Activated T-cell treated with anti-CD3 and anti-CD28 coated beads, Interleukin-2, amount 50 U/mL, for 72 hours (primary cell): ENCODE results near the gene PPP1R12B. TPM values are rescaled to one million over a fixed set of nuclear protein-coding genes. Genes with fewer than 3 reads are reported as not detected.
"Not testable (repeated sequence)": the region's sequence is repeated elsewhere in the genome, so short reads cannot be mapped to it uniquely, and the experiment has no call there.

Source experiments
- ATAC-seq, 2 donors: fragments of 150-1000 bp; cut with Tn5 transposase; replicated peaks in 1 of 2; 2 replicates each; pipeline ENCODE4 v1.10.0; 2021; ENCODE audit warnings: moderate library complexity in 2 of 2, mild to moderate bottlenecking in 1 of 2
- DNase-seq, 2 donors: peaks; one replicate each; pipeline ENCODE4 v3.0.0; 2021 to 2022; ENCODE audit warnings: mixed read lengths in 1 of 2
- H3K27ac Mint-ChIP-seq: one replicate; pipeline ENCODE4 v1.8.0; 2022; ENCODE audit warnings: mild to moderate bottlenecking, moderate library complexity, mixed read lengths
- H3K27me3 Mint-ChIP-seq: one replicate; pipeline ENCODE4 v1.8.0; 2022; ENCODE audit warnings: low read depth, mixed read lengths
- H3K36me3 Mint-ChIP-seq, 2 donors: one replicate each; pipeline ENCODE4 v1.8.0; 2022; ENCODE audit warnings: mixed read lengths in 2 of 2, mild to moderate bottlenecking in 1 of 2; ENCODE audit not compliant: insufficient read depth in 2 of 2
- H3K4me1 Mint-ChIP-seq: one replicate; pipeline ENCODE4 v1.8.0; 2022; ENCODE audit warnings: low read depth, mixed read lengths
- H3K4me3 Mint-ChIP-seq, 2 donors: one replicate each; pipeline ENCODE4 v1.8.0; 2022; ENCODE audit warnings: mild to moderate bottlenecking in 2 of 2, mixed read lengths in 2 of 2, moderate library complexity in 2 of 2
- H3K9me3 Mint-ChIP-seq, 2 donors: one replicate each; pipeline ENCODE4 v1.8.0; 2022; ENCODE audit warnings: mixed read lengths in 2 of 2
- total RNA-seq, 2 donors: library from RNA; stranded (reverse); gene quantifications; one replicate each; pipeline ENCODE4 v1.2.3, GENCODE V29; 2022

Gene PPP1R12B
- total RNA-seq, 2 donors from 2014 or later = 17.6 to 27.0 TPM

GRCh38 chr1:202526056-202526455 is 177.6 kb downstream of the PPP1R12B start:
- not testable (repeated sequence) for H3K4me3 Mint-ChIP-seq, H3K27me3 Mint-ChIP-seq, DNase-seq, H3K4me1 Mint-ChIP-seq, H3K36me3 Mint-ChIP-seq, H3K27ac Mint-ChIP-seq, H3K9me3 Mint-ChIP-seq, ATAC-seq

- not testable (repeated sequence) for H3K27ac Mint-ChIP-seq, H3K27me3 Mint-ChIP-seq, DNase-seq, H3K9me3 Mint-ChIP-seq, H3K4me1 Mint-ChIP-seq, ATAC-seq, H3K36me3 Mint-ChIP-seq, H3K4me3 Mint-ChIP-seq
Measured at GRCh38 chr1:202528096-202528722, 179.7 kb downstream of the PPP1R12B start.

- H3K27ac Mint-ChIP-seq = not testable (repeated sequence)
Measured at GRCh38 chr1:202530686-202531085, 182.2 kb downstream of the PPP1R12B start.

DNA sequence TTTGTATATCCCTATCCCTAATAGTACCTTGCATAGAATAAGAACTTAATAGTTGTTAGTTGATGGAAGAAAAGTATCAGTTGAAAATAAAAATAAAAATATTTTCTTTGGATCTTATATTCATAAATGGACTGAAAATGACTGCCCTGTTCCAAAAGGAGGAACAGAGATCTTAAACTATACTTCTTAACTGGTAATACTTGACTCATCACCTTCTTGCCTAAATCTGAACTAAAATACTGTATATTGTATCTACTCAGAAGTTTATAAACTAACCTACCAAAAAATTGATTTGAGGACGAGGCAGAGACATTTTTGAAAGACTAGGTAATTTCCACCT is 182.9 kb downstream of the PPP1R12B start:
- no peak for ATAC-seq
- no peak for DNase-seq
- Mint-ChIP-seq H3K4me3 (no peak overlapping the region), H3K4me1 (peaks cover 8% of the 10 kb centered on the region), H3K9me3 (no peaks in the 10 kb centered on the region), H3K36me3 (no peaks in the 10 kb centered on the region), H3K27ac (no peak overlapping the region), H3K27me3 (no peaks in the 10 kb centered on the region)

More at GRCh38 chr1:202530686-202531085, 182.2 kb downstream of the PPP1R12B start:
- H3K4me3 Mint-ChIP-seq, H3K36me3 Mint-ChIP-seq, ATAC-seq, DNase-seq, H3K4me1 Mint-ChIP-seq, H3K27me3 Mint-ChIP-seq, H3K9me3 Mint-ChIP-seq: not testable (repeated sequence)

GRCh38 chr1:202531812-202532616 is 183.5 kb downstream of the PPP1R12B start:
- not testable (repeated sequence) for H3K36me3 Mint-ChIP-seq, H3K9me3 Mint-ChIP-seq, DNase-seq, H3K4me1 Mint-ChIP-seq, H3K4me3 Mint-ChIP-seq, H3K27me3 Mint-ChIP-seq, H3K27ac Mint-ChIP-seq
- ATAC-seq = peak in 1 of 2 donors; percentile 22

- not testable (repeated sequence) for H3K4me3 Mint-ChIP-seq, H3K27me3 Mint-ChIP-seq, H3K27ac Mint-ChIP-seq, H3K4me1 Mint-ChIP-seq, H3K36me3 Mint-ChIP-seq, ATAC-seq, DNase-seq, H3K9me3 Mint-ChIP-seq
Measured at GRCh38 chr1:202539166-202539574, 190.7 kb downstream of the PPP1R12B start.

DNA sequence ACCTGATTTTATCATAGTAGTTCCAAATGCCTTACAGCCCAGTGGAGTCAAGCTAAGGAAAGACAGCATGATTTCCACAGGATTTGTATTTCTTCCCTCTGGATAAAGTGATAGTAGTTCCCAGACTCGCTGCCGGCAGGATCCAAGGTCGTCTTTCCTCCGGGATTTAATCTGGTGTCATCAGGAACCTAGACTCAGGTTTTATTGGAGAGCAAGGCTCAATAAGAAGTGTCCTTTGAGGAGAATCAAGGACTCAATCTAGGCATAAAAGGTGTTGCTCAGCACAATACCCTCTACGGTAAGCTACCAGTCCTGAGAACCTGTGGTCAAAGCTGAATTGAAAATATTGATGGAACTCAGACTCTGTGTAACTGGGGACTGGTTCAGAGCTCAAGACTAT is 191.1 kb downstream of the PPP1R12B start:
- H3K27me3 Mint-ChIP-seq, H3K36me3 Mint-ChIP-seq, H3K4me3 Mint-ChIP-seq, H3K9me3 Mint-ChIP-seq, H3K27ac Mint-ChIP-seq, DNase-seq, H3K4me1 Mint-ChIP-seq, ATAC-seq: not testable (repeated sequence)

- no peak overlapping the region for H3K4me3 Mint-ChIP-seq
- no peak for ATAC-seq
- no peaks in the 10 kb centered on the region for H3K27me3 Mint-ChIP-seq
- no peak for DNase-seq
- no peaks in the 10 kb centered on the region for H3K9me3 Mint-ChIP-seq
- H3K36me3 Mint-ChIP-seq = no peaks in the 10 kb centered on the region
- H3K27ac Mint-ChIP-seq = no peak overlapping the region
- no peaks in the 10 kb centered on the region for H3K4me1 Mint-ChIP-seq
Measured at GRCh38 chr1:202540014-202540413, 191.5 kb downstream of the PPP1R12B start.

DNA sequence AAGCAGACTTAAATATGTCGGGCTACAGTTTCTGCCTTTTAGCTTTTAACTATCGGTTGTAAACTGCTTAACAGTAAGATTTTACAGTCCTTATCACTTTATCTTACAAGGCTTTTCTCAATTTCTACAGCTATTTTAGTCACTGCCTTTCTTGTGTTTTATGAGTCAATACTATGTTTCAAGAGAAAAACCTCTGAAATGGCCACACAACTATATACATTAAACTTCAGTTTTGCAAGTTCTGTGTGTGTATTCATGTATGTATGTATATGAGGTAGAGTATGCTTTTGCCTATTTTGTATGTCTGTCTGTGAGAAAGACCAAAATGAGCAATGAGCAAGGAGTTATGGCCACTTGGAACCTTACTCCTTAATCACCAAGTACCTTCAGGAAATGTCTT is 191.9 kb downstream of the PPP1R12B start:
- Mint-ChIP-seq H3K36me3 (no peaks in the 10 kb centered on the region), H3K4me1 (no peaks in the 10 kb centered on the region), H3K4me3 (no peak overlapping the region), H3K27ac (no peak overlapping the region), H3K9me3 (no peaks in the 10 kb centered on the region), H3K27me3 (no peaks in the 10 kb centered on the region)
- DNase-seq (no peak), ATAC-seq (peak; percentile 67 to 68)

DNA sequence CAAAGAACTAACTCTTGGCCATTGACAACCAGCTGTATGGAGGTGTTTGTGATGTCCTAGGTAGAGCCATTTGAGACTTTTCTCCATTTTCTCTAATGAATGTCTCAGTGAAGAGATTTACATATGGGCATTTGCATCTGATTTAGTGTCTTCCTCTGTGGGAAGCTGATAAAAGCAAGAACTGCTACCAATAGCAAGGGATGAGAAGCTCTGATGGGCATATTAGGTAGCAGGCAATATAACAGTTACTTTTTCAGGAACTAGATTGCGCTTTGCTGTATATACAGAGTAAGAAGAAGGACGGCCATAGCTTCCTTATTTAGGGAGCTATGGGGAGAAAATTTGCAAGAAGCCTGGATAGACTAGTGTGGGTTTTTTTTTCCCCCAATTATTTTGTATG is 192.4 kb downstream of the PPP1R12B start:
- H3K4me1 Mint-ChIP-seq, H3K4me3 Mint-ChIP-seq, H3K27me3 Mint-ChIP-seq, DNase-seq, H3K27ac Mint-ChIP-seq, H3K36me3 Mint-ChIP-seq, H3K9me3 Mint-ChIP-seq, ATAC-seq: not testable (repeated sequence)

DNA sequence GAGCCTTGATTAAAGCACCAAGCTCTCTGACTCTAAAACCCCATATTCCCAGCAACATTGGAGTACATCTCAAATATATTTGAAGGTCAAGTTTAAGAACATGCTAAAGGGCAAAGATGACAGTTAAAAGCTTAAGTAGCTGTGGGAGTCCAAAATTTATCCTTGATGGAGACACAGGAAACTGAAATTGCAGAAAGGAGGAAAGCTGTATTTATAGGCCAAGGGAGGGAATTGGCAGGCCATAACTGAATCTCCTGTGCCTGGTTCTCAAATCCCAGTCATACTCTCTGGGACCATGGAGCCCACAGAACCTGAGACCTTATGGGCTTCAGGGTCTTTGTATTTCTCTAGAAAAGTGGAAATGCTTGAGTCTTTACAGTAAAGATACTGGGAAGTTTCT is 193.9 kb downstream of the PPP1R12B start:
- not testable (repeated sequence) for ATAC-seq, H3K36me3 Mint-ChIP-seq, H3K4me3 Mint-ChIP-seq, H3K27ac Mint-ChIP-seq, H3K9me3 Mint-ChIP-seq, DNase-seq, H3K27me3 Mint-ChIP-seq
- H3K4me1 Mint-ChIP-seq = peaks cover 11% of the 10 kb centered on the region

DNA sequence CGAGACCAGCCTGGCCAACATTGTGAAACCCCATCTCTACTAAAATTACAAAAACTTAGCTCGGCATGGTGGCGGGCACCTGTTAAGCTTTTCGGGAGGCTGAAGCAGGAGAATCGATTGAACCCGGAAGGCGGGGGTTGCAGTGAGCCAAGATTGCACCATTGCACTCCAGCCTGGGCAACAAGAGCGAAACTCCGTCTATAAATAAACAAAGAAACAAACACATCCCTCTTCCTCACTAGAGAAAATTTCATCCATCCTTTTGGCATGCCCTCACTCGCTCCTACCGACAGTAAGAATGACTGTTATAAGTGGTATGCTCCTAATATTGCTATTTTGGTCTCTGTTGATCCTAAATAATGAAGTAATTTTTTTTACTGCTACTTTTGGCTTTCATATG is 195.0 kb downstream of the PPP1R12B start:
- peaks cover 11% of the 10 kb centered on the region for H3K4me1 Mint-ChIP-seq
- not testable (repeated sequence) for ATAC-seq, H3K27me3 Mint-ChIP-seq, H3K27ac Mint-ChIP-seq, H3K36me3 Mint-ChIP-seq, H3K9me3 Mint-ChIP-seq, H3K4me3 Mint-ChIP-seq, DNase-seq

DNA sequence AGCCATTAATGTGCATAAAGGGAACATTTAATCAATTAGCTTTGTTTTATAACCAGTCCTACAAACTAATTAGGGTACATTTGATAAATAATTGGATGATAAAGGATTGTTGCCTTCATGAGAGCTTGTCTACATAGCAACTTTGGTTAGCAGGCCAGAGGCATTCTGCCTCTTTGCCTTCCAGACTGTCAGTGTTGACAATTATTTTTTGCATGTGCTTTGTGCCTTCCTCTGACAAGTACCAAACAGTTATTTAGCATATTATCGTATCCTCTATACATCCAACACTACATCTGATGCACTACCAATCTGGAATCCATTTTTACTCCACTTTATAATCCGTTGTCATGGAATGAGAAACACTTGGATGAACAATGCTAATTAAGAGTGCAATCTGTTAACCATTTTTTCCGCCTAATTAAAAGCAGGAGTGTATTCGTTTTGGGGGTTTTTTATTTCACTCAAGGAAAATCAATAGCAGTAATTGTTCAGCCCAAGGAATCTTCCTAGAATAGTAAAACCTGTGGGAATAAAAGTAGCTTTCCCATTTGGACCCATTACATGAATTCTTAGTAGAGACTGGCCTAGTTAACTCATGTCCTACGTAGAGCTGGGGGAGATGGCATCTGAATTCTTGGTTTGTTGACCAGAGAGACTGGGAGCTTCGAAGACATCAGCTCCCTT is 196.4 kb downstream of the PPP1R12B start:
- not testable (repeated sequence) for H3K9me3 Mint-ChIP-seq, H3K36me3 Mint-ChIP-seq, H3K27ac Mint-ChIP-seq, DNase-seq, H3K4me3 Mint-ChIP-seq, H3K27me3 Mint-ChIP-seq, ATAC-seq
- peaks cover 11% of the 10 kb centered on the region for H3K4me1 Mint-ChIP-seq
